Left lobe of liver (tissue), 2 donors: Measurements from ENCODE around the gene CRYGC. TPM values are rescaled to one million over a fixed set of nuclear protein-coding genes. Genes with fewer than 3 reads are reported as not detected.
"Not testable (repeated sequence)": the region's sequence is repeated elsewhere in the genome, so short reads cannot be mapped to it uniquely, and the experiment has no call there.

Experiments
- ATAC-seq: fragments of 200-7000 bp; cut with Tn5 transposase; one replicate; pipeline ENCODE4 v1.9.1; 2020; ENCODE audit warnings: mild to moderate bottlenecking, moderate library complexity
- DNase-seq: peaks from one replicate; pipeline ENCODE4 v3.0.0-alpha.2; 2020; ENCODE audit warnings: low spot score
- total RNA-seq: library from RNA; stranded (reverse); gene quantifications from one replicate; pipeline ENCODE4 v1.2.1, GENCODE V29; 2021
- donor health status: DM: no; HTN: no; CAD: no; lungs with moderate emphysema.
- donor health status: DM: no; HTN: yes; CAD: no.

CRYGC gene
- total RNA-seq, 1 donor from 2014 or later = not detected

DNA sequence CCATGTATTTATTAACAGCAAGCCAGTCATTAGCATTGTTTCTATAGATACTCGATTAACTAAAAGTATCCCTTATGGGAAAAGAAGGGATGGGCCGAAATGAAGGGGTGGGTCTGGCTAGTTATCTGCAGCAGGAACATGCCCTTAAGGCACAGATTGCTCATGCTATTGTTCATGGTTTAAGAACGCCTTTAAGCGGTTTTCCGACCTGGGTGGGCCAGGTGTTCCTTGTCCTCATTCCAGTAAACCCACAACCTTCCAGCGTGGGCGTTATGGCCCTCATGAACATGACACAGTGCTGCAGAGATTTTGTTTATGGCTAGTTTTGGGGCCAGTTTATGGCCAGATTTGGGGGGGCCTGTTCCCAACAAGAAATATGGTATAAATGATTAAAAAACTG is 8.7 kb upstream of the CRYGC start:
- ATAC-seq, DNase-seq: not testable (repeated sequence)

DNA sequence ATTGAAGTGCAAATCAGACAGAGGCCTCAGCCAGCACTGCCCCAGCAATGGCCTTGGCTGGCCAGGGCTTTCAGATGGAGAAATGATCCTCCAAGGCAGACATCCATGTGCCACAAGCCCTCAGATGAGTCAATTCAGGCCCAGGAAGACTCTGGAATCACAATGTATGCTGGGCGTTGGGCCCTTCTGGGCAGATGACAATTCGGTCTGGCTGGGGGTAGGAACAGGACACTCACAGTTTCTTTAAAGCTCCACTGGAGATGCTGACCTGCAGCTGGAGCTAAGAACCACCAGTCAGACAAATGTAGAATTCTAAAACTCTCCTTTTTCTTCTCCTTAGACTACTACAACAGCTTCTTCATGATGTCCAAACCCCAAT is 7.1 kb upstream of the CRYGC start:
- ATAC-seq (no peak), DNase-seq (no peak)

DNA sequence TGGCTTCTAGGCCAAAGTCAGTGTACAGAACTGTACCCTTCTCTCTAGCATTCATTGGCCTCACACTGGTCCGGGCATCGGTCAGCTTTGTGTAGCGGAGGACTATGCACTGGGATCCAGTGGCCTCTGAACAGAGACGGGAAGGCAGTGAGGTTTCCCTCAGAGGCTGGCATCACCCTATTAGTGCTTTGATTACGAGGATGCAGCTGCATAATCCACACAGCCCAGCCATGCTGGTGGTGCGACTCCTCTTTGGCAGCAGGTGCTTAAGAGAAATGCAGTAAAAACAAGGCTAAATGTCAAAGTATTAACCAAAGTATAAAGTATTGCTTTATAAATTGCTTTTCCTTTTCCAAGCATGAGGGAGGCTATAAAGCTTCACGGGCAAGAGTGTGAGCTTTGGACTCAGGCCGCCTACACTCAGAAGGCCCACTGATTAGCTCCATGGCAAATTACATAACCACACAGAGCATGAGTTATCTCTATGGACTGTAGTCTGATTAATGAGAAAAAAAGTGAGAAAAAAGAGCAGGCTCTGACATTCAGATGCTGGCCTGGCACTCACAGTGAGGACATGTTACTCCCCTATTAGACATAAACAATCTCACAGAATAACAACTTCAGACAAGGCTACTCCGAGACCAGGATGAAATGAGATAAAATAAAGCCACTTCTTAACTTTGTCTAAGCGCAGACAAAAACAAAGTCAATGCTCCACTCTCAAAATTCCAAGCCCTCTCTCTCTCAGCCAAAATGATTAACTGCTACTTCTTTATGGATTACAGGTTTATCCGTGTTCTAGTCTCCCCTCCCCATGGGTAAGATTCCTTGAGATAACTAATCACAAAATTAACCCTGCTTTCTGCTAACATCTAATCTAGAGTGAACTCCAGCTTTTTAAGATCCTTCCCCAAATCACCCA is 6.4 kb upstream of the CRYGC start:
- DNase-seq (no peak), ATAC-seq (peak; percentile 99)

DNA sequence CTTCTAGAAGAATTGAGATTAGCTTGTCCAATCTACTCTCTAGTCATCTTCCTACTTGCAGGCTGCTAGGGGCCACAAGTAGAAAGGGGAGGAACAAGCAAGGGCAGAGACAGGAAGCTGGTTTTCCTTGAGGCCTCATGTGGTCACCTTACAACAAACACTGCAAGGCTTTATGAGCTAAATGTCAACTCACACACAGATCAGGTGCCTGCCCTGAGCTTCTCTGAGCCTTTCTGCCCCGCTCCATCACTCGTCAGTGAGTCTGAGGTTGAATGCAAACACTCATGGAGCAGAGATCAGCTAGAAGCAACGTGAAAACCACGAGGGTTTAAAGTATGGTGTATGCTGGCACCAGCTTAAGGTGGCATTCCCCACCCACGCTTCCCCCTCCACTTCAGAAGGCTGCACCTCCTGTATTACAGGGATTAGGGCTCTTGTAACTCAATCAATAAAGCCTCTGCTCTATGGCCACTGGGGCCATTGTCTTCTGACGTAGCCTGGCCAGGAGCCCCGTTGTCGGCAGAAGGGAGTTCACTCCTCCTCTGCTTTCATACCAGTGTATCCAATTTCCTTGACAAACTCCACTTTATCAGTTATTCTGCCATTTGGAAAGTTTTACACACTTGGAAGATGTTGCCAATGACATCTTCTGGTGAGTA is 5.4 kb upstream of the CRYGC start:
- no peak for ATAC-seq
- no peak for DNase-seq

DNA sequence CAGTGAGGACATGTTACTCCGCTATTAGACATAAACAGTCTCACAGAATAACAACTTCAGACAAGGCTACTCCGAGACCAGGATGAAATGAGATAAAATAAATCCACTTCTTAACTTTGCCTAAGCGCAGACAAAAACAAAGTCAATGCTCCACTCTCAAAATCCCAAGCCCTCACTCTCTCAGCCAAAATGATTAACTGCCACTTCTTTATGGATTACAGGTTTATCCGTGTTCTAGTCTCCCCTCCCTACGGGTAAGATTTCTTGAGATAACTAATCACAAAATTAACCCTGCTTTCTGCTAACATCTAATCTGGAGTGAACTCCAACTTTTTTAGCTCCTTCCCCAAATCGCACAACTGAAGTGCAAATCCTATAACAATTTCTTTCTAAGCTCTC is 1.1 kb upstream of the CRYGC start:
- ATAC-seq = no peak
- no peak for DNase-seq

DNA sequence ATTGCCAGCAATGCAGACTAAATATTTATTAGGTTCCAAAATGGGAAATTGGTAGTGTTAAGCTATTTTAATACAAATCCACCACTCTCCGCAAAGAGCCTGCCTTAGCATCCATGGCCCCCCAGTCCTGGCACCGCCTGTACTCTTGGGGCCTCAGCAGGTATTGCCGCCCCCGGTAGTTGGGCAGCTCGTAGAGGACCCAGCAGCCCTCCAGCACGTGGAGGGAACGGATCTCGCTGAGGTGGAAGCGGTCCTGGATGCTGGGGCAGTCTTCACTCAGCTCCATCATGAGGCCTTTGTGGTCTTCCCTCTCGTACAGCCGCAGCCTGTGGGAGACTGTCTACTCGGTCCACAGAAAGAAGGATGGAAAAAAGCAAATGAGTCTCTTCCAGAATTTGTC is 1.5 kb downstream of the CRYGC start:
- no peak for DNase-seq
- ATAC-seq = no peak

DNA sequence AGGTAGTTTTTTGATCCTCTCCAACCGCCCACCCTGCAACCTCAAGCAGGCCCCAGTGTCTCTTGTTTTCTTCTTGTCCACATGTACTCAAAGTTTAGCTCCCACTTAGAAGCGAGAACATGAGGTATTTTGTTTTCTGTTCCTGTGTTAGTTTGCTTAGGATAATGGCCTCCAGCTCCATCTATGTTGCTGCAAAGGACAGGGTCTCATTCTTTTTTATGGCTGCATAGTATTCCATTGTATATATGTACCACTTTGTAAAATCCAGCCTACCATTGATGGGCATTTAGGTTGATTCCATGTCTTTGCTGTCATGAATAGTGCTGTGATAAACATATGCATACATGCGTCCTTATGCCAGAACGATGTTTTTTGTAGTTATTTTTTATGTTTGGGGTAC is 2.5 kb downstream of the CRYGC start:
- no peak for ATAC-seq
- no peak for DNase-seq

DNA sequence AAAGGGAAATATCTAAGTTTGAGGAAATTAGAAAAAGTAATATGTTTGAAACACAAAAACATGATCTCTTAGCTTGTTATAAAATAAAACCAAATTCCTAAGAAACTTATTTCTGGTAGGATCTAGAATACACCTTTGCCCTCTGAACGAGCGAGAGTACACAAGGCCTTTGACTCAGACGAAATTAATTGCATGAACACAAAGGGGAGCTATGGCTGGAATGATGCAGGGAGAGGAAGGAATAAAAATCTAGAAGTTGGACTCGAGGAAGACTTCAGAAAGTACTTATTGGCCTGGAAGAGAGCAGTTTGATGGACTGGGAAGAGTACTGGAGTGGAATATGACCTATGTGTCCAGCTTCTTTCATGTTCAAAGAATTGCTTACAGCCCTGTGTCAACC is 4.4 kb downstream of the CRYGC start:
- DNase-seq (no peak), ATAC-seq (no peak)

DNA sequence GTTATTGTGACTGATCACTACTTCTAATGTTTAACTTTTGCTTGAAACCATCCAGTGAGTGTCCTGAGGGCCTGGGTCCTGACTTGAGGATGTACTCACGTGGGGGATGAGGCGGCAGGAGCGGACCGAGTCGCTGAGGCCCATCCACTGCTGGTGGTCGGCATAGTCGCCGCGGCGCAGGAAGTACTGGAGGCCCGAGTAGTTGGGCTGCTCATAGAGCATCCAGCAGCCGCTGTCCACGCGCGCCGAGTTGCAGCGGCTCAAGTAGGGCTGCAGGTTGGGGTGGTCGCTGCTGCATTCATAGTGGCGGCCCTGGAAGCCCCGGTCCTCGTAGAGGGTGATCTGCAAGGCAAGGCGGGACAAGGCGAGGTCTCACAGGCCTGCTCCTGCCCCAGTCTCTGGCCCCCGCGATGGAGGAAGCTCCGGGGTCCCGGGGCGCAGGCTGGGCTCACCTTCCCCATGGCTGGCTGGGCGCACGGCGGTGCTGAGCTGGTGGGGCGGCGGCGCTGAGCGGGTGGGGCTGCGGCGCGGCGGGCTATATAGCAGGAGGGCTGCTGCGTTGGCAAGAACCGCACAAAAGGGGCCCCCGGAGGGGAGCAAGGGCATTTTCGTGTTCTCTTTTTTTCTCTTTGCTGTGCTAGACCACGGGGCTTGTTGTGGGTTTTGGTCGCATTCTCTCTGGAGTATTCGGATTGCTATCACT is 5.5 kb downstream of the CRYGC start, which contains the start of gene CRYGD:
CRYGD (minus strand) TSS at position 512 of the 703 bp plus-strand sequence; CDS start at position 461, 51 bp downstream.
- not testable (repeated sequence) for ATAC-seq

DNA sequence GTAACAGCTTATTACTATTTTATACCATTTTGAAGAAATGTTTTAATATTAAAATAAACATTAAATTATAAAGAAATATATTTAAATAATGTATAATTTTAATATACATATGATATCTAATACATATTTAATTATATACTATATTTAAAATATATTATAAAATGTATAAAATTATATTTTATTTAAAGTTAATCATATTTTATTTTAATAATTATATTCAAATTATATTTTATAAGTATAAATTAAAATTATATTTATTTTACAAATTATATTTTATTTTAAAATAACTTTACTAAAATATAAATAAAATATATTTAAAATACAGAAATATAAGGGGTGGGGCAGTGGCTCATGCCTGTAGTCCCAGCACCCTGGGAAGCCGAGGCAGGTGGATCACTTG is 7.4 kb downstream of the CRYGC start:
- DNase-seq (no peak), ATAC-seq (no peak)

More for the DNA sequence above, 5.5 kb downstream of the CRYGC start, which contains the start of gene CRYGD:
- not testable (repeated sequence) for DNase-seq

DNA sequence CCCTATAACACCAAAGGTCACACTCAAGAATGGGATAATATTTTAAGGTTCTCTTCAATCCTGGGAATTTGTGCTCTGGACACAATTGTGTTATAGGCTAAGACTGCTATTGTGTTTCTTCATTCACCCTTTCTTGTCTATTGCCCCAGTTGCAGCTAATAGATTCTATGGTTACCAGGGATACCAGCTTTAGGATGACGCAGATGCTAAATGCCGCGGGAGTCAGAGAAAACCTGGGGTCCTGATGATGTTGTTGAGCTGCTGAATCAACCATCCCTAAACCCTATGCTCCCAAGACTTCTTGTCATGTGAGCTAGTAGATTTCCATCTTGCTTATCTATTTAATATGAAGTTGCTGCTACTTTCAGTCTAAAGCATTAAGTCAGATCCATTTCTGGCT is 10.7 kb downstream of the CRYGC start:
- ATAC-seq (no peak), DNase-seq (no peak)

DNA sequence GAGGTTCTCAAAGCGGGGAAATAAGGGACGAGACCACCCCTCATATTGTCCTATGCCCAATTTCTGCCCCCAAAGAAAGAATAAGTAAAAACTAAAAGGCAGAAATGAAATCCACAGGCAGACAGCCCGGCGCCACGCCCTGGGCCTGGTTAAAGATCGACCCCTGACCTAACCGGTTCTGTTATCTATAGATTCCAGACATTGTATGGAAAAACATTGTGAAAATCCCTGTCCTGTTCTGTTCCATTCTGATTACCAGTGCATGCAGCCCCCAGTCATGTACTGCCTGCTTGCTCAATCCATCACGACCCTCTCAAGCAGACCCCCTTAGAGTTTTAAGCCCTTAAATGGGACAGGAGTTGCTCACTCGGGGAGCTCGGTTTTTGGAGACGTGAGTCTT is 12.2 kb downstream of the CRYGC start:
- not testable (repeated sequence) for ATAC-seq, DNase-seq

DNA sequence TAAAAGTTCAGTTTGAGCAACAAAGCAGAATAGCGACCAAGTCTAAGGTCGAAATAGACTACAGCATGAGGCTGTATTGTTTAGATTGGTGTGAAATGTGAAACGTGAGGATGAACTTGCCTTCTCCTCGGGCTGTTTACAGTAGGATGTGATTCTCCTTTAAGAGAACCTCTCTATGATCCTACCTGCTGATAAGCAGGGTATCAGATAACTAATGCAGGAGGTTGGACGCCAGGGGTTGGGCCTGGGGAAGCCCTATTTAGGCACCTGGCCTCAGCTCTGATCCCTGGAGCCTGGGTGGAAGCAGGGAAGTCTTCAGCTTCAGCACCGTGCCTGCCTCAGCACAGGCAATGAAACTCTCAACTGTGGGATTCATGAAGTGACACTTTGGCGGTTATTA is 16.7 kb downstream of the CRYGC start:
- DNase-seq (no peak), ATAC-seq (no peak)

DNA sequence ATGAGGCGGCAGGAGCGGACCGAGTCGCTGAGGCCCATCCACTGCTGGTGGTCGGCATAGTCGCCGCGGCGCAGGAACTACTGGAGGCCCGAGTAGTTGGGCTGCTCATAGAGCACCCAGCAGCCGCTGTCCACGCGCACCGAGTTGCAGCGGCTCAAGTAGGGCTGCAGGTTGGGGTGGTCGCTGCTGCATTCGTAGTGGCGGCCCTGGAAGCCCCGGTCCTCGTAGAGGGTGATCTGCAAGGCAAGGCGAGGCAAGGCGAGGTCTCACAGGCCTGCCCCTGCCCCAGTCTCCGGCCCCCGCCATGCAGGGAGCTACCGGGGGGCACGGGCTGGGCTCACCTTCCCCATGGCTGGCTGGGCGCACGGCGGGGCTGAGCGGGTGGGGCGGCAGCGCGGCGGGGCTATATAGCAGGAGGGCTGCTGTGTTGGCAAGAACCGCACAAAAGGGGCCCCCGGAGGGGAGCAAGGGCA is 17.3 kb downstream of the CRYGC start:
- DNase-seq, ATAC-seq: not testable (repeated sequence)

DNA sequence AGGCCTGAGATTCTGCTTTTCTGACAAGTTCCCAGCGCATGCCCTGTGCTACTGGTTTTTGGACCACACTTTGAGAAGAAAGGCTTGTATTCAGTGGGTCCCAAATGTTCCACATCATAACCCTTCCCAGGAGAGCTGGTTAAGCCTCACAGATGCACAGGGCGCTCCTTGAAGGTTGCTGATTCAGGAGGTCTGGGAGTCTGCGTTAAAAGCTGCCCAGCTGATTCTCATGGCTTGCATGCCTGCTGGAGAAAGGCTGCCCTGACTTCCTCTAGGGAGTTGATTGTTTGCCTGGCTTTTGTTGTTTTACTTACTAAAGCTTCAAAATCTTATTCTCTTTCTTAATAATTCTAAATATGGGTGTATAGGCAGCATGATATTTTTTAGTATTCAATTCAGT is 26.0 kb downstream of the CRYGC start:
- DNase-seq (no peak), ATAC-seq (no peak)

DNA sequence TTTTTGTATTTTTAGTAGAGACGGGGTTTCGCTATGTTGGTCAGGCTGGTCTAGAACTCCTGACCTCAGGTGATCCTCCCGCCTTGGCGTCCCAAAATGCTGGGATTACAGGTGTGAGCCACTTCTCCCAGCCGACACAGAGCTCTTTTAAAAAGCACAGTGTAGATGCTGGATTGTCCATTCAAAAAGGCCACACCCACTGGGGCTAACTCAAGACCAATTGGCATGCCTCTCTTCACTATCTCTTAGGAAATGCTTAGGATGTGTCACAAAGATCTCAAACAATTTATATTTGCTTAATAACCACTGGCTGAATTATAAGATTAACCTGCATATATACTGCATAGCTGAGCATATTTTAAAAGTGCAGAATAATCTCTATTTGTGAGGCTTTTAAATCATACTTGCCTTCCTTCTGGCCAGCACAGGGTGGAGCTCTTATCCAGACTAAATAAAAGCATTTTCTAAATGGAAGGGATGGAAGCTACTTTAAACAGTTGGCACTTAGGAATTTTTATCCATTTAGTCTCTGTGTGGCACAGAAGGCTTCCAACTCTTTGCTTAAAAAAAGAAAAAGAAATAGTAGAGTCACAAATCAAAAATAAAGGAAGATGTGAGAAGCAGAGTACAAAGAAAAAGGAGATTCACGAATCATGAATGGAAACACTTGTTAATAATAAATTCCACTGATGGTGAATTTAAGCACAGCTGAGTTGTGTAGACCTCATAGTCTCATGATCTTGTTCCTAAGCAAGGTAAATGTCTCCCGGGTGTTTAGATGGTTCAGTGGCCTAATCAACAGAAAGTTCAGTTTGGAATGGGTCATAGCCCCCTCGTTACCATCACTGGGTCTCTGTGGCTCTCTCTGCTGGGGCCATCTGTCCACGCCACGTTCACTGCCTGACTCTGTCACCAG is 27.7 kb downstream of the CRYGC start:
- ATAC-seq (peak; percentile 89), DNase-seq (no peak)

DNA sequence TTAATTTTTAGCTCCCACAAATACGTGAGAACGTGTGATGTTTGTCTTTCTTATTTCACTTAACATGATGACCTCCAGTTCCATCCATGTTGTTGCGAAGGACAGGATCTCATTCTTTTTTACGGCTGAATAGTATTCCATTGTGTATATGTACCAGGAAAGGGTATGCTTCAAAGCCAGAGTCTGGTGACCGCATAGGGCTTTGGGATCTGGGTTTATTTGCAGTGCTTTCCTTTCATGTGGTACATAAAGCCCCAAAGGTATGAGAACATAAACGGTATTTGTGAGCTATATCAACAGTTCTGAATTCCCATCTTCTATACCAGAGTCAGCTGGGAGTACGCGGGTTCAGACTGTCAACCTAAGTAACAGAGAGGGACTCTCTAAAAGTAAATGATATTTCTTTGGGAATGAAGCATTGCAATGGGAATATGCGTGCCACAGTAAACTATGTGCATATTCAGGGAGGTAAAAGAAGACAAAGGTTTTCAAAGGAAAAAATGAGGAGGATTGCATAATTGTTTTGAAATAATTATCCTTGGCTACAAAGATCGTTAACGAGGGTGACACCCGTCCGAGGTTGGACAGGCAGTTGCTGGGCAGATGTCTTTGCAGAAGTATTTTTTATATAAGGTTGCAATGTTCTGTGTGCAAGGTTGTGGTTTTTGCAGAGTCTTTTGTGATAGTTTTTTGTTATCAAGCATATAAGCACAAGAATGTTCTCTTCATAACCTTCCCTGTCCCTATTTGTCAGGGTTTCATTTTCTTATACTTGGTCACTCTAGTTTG is 29.8 kb downstream of the CRYGC start:
- DNase-seq = no peak
- ATAC-seq = no peak

DNA sequence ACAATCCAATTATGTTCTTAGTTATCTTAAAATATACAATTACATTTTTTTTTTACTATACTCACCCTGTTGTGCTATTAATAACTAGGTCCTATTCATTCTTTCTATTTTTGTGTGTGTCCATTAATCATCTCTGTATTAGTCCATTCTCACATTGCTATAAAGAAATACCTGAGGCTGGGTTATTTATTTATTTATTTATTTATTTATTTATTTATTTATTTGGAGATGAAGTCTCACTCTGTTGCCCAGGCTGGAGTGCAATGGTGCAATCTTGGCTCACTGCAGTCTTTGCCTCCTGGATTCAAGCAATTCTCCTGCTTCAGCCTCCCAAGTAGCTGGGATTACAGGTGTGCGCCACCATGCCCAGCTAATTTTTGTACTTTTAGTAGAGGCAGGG is 30.9 kb downstream of the CRYGC start:
- not testable (repeated sequence) for ATAC-seq

DNA sequence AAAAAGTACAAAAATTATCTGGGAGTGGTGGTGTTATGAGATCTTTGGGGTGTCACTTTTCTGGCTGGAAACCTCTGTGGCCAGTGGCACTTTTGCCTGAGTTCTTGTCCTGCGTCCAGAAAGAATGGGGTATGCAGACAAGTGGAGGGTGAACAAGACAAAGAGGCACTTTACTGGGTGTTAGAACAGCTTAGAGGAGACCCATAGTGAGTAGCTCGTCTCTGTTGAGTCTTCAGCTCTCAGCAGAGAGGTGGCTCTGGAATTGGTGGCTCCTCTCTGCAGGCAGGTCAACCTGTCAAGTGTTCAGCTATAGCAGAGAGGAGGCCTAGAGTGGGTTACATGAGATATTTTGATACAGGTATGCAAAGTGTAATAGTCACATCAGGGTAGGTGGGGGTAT is 31.4 kb downstream of the CRYGC start:
- DNase-seq (no peak), ATAC-seq (no peak)

More for the DNA sequence above, 30.9 kb downstream of the CRYGC start:
- DNase-seq = not testable (repeated sequence)
